CD4-positive, alpha-beta T cell treated with Interleukin-6 for 4 hours (primary cell): ENCODE data around the gene POLE4.

Experiments
- DNase-seq: peaks from one replicate; pipeline ENCODE4 v3.0.0-alpha.2; 2020; ENCODE audit warnings: mixed read lengths

Gene POLE4

DNA sequence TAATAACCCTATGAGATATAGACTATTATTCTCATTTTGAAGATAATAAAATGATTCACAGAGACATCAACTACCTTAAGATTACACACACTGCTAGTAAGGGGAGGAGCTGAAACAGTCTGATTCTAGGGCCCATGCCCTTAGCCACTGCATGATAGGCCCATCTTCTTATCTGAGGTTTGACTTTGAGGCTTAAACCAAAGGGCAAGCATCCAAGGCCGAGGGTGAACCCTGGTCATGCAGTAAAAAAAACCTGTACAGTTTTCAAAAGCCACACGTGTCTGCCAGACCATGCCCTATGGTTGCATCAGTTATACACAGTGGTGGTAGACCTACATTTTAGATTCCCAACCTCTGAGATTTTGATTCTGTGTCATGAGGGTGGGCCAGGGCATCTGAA, 44.8 kb downstream of the POLE4 start:
- no peak for DNase-seq

DNA sequence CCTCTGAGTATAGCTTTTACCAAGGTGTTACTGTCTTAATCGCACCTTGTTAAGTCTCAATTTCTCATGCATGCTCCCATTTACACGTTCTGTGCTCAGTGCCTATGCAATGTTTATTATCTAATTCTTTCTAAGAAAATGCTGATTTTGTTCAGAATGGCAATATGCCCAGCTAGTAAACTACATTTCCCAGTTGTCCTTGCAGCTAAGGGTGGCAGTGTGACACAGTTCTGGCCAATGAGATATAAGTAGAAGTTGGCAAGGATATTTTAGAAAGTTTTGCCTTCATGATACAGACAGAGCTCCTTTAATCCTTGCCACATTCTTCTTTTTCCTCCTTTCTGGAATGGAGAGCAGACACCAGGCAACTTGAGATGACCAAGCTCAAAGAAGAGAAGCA, 45.3 kb downstream of the POLE4 start:
- no peak for DNase-seq

DNA sequence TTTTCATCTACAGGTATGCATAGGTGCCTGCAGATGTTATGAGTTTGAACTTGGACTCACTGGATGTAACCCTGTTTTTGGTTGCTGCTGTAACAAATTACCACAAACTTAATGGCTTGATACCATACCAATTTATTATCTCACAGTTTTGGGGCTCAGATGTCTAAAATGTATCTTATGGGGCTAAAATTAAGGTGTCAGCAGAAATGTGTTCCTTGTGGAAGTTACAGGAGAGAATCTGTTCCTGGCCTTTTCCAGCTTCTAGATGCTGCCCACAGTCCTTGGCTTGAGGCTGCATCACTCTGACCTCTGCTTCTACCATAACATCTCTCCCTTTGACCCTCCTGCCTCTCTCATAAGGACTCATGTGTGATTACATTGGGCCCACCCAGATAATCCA, 47.6 kb downstream of the POLE4 start:
- no peak for DNase-seq

DNA sequence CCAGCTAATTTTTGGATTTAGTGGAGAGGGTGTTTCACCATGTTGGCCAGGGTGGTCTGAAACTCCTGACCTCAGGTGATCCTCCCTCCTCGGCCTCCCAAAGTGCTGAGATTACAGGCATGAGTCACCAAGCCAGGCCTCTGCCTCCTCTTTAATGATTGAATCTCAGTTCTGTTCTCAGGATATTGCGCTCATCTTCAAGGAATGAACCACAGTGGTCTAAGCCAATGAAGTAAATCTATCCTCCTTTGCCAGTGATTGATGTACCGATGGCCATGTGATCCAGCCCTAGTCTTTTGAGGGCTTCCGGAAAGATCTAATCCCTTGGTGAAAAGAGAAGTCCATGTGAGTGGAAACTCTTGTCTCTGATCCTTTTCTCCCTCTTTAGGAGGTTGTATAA, 48.6 kb downstream of the POLE4 start:
- DNase-seq, result no peak

DNA sequence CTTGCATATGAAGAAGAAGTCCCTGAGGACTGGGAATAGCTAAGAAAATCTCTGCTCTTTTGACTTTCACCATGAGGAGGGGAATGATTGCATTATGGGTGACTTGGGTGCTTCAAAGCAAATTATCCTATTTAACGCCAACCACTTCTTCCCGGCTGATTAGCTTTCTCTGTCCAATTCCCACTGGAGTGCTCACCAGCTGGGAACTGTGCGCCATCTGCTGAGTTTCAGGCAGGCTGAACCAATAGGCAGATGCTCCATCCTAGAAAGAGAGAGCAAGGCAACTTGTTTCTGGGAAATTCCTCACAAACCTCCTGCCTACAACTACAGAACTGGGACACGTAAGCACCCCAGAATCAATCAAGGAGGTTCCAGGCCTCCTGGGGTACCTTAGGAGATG, 49.4 kb downstream of the POLE4 start:
- DNase-seq, result no peak

DNA sequence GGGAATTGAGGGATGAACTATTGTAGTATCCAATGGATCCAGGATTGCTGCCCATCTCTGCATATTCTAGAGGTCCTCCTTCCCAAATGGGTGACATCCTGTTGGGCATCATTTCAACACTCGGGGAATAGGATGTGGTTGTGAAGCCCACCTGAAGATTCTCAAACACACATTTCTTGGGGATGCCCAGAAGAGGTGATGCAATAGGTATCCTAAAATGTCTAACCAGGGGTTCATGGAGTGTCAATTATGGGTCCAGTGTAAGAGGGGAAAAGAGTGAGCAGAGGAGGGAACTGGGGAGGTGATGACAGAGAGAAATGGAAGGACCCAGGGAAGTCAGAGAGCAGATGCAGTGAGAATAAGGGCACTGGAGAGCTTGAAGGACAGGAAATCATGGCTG, 52.1 kb downstream of the POLE4 start:
- DNase-seq, result no peak

DNA sequence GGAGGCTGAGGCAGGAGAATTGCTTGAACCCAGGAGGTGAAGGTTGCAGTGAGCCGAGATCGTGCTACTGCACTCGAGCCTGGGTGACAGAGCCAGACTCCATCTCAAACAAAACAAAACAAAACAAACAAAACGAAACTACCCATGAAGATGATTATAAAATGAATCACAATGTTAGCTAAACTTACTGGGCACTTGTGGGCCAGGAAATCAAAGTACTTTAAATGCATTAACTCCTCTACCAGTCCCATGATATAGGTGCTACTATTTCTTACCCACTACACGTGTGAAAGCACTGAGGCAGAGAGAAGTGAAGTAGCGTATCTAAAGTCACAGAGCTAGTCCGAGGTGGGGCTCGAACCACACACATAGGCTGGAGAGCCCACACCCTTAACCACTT, 53.6 kb downstream of the POLE4 start:
- DNase-seq, result no peak

DNA sequence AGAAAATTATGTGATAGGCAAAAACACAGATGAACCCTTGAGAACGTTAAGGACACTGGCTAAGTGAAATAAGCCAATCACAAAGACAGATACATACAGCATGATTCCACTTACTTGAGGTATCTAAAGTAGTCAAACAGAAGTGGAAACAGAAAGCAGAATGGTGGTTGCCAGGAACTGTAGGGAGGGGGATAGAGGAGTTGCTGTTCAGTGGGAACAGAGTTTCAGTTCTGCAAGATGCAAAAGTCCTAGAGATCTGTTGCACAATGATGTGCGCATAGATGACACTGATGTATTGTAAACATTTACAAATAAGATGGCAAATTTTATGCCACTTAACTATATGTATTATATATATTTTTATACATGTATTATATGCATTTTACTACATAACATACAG, 59.7 kb downstream of the POLE4 start:
- DNase-seq, result no peak
